Endothelial cell of umbilical vein (primary cell): ENCODE measurements around the gene MRPL34. TPM values are rescaled to one million over a fixed set of nuclear protein-coding genes. Genes with fewer than 3 reads are reported as not detected.
"Not testable (repeated sequence)": the region's sequence is repeated elsewhere in the genome, so short reads cannot be mapped to it uniquely, and the experiment has no call there.

ENCODE experiments used
- BruUV-seq: library from RNA; stranded (reverse); fragments of 400-500 nt; replicated peaks from 2 replicates; lab custom pipeline; 2021; lab: Mats Ljungman, UMichigan
- CTCF ChIA-PET: fragments of 300-600, 350-600 bp; sonication (Branson Sonifier 250); formaldehyde crosslinking; loops from one replicate; lab custom pipeline; 2021; ENCODE audit warnings: antibody characterized with exemption, inconsistent platforms; lab: Charles Lee
- POLR2A ChIA-PET: fragments of 300-600, 350-600 bp; sonication (Branson Sonifier 250); formaldehyde crosslinking; loops from one replicate; lab custom pipeline; 2021; ENCODE audit warnings: antibody characterized with exemption, inconsistent platforms; lab: Charles Lee
- DNase-seq: peaks from one replicate; pipeline ENCODE4 v3.0.0-alpha.2; 2011; ENCODE audit warnings: low read depth, low spot score
- FAIRE-seq: peaks from 2 replicates; lab custom pipeline; 2011; peaks lifted over from hg19 to GRCh38; lab: Jason Lieb, UNC
- H2AFZ ChIP-seq: 2 replicates; pipeline ENCODE4 v1.6.0; 2012; ENCODE audit warnings: low read depth, low read length, control low read depth, inconsistent platforms
- H3K27ac ChIP-seq: 2 replicates; pipeline ENCODE4 v1.5.1; 2011; ENCODE audit warnings: low read depth, mild to moderate bottlenecking, control low read depth, low read length, moderate library complexity; ENCODE audit not compliant: insufficient read depth
- H3K27me3 ChIP-seq, 2 experiments: 2 replicates each; pipeline versions ENCODE4 v1.6.0 to v1.6.1; 2011; ENCODE audit warnings: low read length in 2 of 2, mixed read lengths in 1 of 2; ENCODE audit not compliant: control insufficient read depth in 2 of 2, insufficient read depth in 2 of 2
- H3K36me3 ChIP-seq, 2 experiments: 2 replicates in 1 of 2; 3 replicates in 1 of 2; pipeline ENCODE4 v1.5.1; 2011; ENCODE audit warnings: low read length in 2 of 2, mild to moderate bottlenecking in 1 of 2, moderate library complexity in 1 of 2; ENCODE audit not compliant: control insufficient read depth in 2 of 2, insufficient read depth in 2 of 2; ENCODE audit errors: extremely low read depth in 1 of 2
- H3K4me1 ChIP-seq: 3 replicates; pipeline ENCODE4 v1.5.1; 2011; ENCODE audit warnings: mild to moderate bottlenecking, low read length; ENCODE audit not compliant: control insufficient read depth, insufficient read depth; ENCODE audit errors: extremely low read depth
- H3K4me2 ChIP-seq: 2 replicates; pipeline ENCODE4 v1.6.1; 2011; ENCODE audit warnings: low read length, control low read depth, mixed read lengths; ENCODE audit not compliant: insufficient read depth
- H3K4me3 ChIP-seq, 3 experiments: fragments of 200-600 bp in 1 of 3; sonication (generic), shearing (Covaris generic) in 1 of 3; replicated peaks in 1 of 3; 2 replicates each; pipeline ENCODE4 v1.5.1; 2011 to 2016; ENCODE audit warnings: control low read depth in 3 of 3, low read length in 3 of 3, mild to moderate bottlenecking in 2 of 3, inconsistent platforms in 1 of 3, low read depth in 1 of 3, moderate library complexity in 1 of 3; ENCODE audit not compliant: insufficient read depth in 1 of 3
- H3K79me2 ChIP-seq: 2 replicates; pipeline ENCODE4 v1.6.0; 2012; ENCODE audit warnings: low read length, inconsistent platforms; ENCODE audit not compliant: control insufficient read depth, insufficient read depth
- H3K9ac ChIP-seq: replicated peaks from 2 replicates; pipeline ENCODE3; 2011; ENCODE audit warnings: low read length, control low read depth; ENCODE audit not compliant: insufficient read depth; ENCODE audit errors: extremely low read depth
- H3K9me1 ChIP-seq: replicated peaks from 3 replicates; pipeline ENCODE4 v1.6.0; 2011; ENCODE audit warnings: mild to moderate bottlenecking, low read length; ENCODE audit not compliant: control insufficient read depth, insufficient read depth; ENCODE audit errors: extremely low read depth
- H3K9me3 ChIP-seq: replicated peaks from 2 replicates; pipeline ENCODE4 v1.5.1; 2012; ENCODE audit warnings: low read length, inconsistent platforms; ENCODE audit not compliant: control insufficient read depth, insufficient read depth
- H4K20me1 ChIP-seq: replicated peaks from 2 replicates; pipeline ENCODE3; 2011; ENCODE audit warnings: mild to moderate bottlenecking, low read length; ENCODE audit not compliant: control insufficient read depth, insufficient read depth; ENCODE audit errors: extremely low read depth
- EZH2 ChIP-seq: IDR thresholded peaks from 2 replicates; pipeline ENCODE4 v1.6.1; 2012; ENCODE audit warnings: borderline replicate concordance, low read depth, mild to moderate bottlenecking, moderate library complexity, low read length, inconsistent platforms; ENCODE audit not compliant: severe bottlenecking
- FOS ChIP-seq: IDR thresholded peaks from 2 replicates; pipeline ENCODE4 v1.6.1; 2011; ENCODE audit warnings: mild to moderate bottlenecking, low read length, moderate library complexity, borderline replicate concordance; ENCODE audit not compliant: insufficient read depth
- JUN ChIP-seq: IDR thresholded peaks from 2 replicates; pipeline ENCODE4 v1.6.1; 2011; ENCODE audit warnings: borderline replicate concordance, low read depth; ENCODE audit not compliant: insufficient read length, insufficient read depth
- MAX ChIP-seq: IDR thresholded peaks from 2 replicates; pipeline ENCODE4 v1.6.1; 2011; ENCODE audit not compliant: insufficient read depth, insufficient read length
- POLR2A ChIP-seq: IDR thresholded peaks from 2 replicates; pipeline ENCODE4 v1.6.1; 2012; ENCODE audit warnings: low read depth, mild to moderate bottlenecking, control low read depth, low read length
- POLR2AphosphoS5 ChIP-seq: IDR thresholded peaks from 2 replicates; pipeline ENCODE4 v1.6.1; 2012; ENCODE audit warnings: low read depth, mild to moderate bottlenecking, control low read depth, low read length, moderate library complexity; ENCODE audit not compliant: insufficient read depth
- dilution Hi-C: fragments of 300-500 bp; cut with MboI; formaldehyde crosslinking; loops from one replicate; pipeline ENCODE4 v1.15.0; 2019; ENCODE audit warnings: low sequenced_read_pairs; ENCODE audit not compliant: extremely low pct_ligation_motif_present
- intact Hi-C: fragments of 100-400 bp; cut with micrococcal nuclease; formaldehyde crosslinking; loops from one replicate; pipeline ENCODE4 v1.10.0; 2022
- polyA plus RNA-seq, 4 experiments: library from polyadenylated mRNA; depleted of rRNA in 3 of 4; stranded (reverse) in 3 of 4; unstranded in 1 of 4; fragments of >200 nt; gene quantifications; 2 replicates each; pipeline versions ENCODE4 v1.2.1 to v1.2.3, GENCODE V29; 2011 to 2012; ENCODE audit warnings: missing spikeins in 1 of 4
- total RNA-seq: library from RNA; stranded (reverse); gene quantifications from 2 replicates; pipeline ENCODE4 v1.2.3, GENCODE V29; 2021

MRPL34 gene
- total and polyA plus RNA-seq, 2 donors (not counting 3 experiments of a cell fraction or from before 2014, with no cell fraction given) = 45.5 to 55.7 TPM

- H4K20me1 ChIP-seq = no peaks in the 10 kb centered on the region
- H3K9ac ChIP-seq = no peak overlapping the region
- no TSS peak for BruUV-seq
- H3K79me2 ChIP-seq = peaks cover 14% of the 10 kb centered on the region
- DNase-seq = no peak
- CTCF ChIA-PET = interaction anchor here (1.1 to 2.7 kb wide), 2 partner anchors 13 to 25 kb away, joined by 4 to 15 read pairs; partner anchors contain the start of gene ANKLE1
- no peak overlapping the region for H3K4me2 ChIP-seq
- H3K27ac ChIP-seq = no peak overlapping the region
- peaks cover 10 to 17% of the 10 kb centered on the region in 2 experiments for H3K36me3 ChIP-seq
- H3K4me3 ChIP-seq = no peak overlapping the region
- H3K27me3 ChIP-seq = no peaks in the 10 kb centered on the region
- FAIRE-seq = no peak
- POLR2A ChIA-PET = no interaction called here
- intact Hi-C loops (no loop called here), dilution Hi-C loops (no loop called here)
- H3K9me3 ChIP-seq = no peaks in the 10 kb centered on the region
- no peaks in the 10 kb centered on the region for H3K9me1 ChIP-seq
- peaks cover 18% of the 10 kb centered on the region for H3K4me1 ChIP-seq
- no peak for TF ChIP-seq POLR2AphosphoS5
- TF ChIP-seq POLR2A = no peak
- TF ChIP-seq JUN = no peak
- no peak for TF ChIP-seq FOS
- TF ChIP-seq EZH2 = no peak
- TF ChIP-seq MAX = no peak
- no peak overlapping the region for H2AFZ ChIP-seq
These were observed 36.9 kb upstream of the MRPL34 start for GRCh38 chr19:17268754-17269153.

- H3K9ac ChIP-seq, H3K4me1 ChIP-seq, intact Hi-C loops, H3K9me3 ChIP-seq, H3K79me2 ChIP-seq, DNase-seq, H4K20me1 ChIP-seq, BruUV-seq, H3K27me3 ChIP-seq, CTCF ChIA-PET, POLR2A ChIA-PET, H3K4me3 ChIP-seq, dilution Hi-C loops, FAIRE-seq, H3K9me1 ChIP-seq, H2AFZ ChIP-seq, H3K27ac ChIP-seq, H3K4me2 ChIP-seq: not testable (repeated sequence)
- H3K36me3 ChIP-seq = peaks cover 10 to 35% of the 10 kb centered on the region in 2 experiments
These were observed 30.8 kb upstream of the MRPL34 start for GRCh38 chr19:17274892-17275291.
